HepG2 (cell line): Measurements from ENCODE around the gene EMP2. TPM values are rescaled to one million over a fixed set of nuclear protein-coding genes. Genes with fewer than 3 reads are reported as not detected.
A peak's percentile ranks its signal among the peaks of the same experiment; 100 is the strongest.

Source experiments
- FOXO1 ChIP-seq: sonication (generic); formaldehyde crosslinking; IDR thresholded peaks from 2 replicates; pipeline ENCODE4 v1.4.0; 2020; ENCODE audit warnings: missing genetic modification reagents
- IRF2 ChIP-seq: IDR thresholded peaks from 2 replicates; pipeline ENCODE4 v1.6.1; 2018; ENCODE audit warnings: missing genetic modification reagents, missing compliant biosample characterization
- KDM2A ChIP-seq: sonication (generic); formaldehyde crosslinking; IDR thresholded peaks from 2 replicates; pipeline ENCODE4 v1.4.0; 2020; ENCODE audit warnings: low read depth, missing genetic modification reagents, borderline replicate concordance
- MZF1 ChIP-seq: sonication (generic); formaldehyde crosslinking; IDR thresholded peaks from 2 replicates; pipeline ENCODE4 v1.8.1; 2023; ENCODE audit warnings: mild to moderate bottlenecking, missing genetic modification reagents, borderline replicate concordance
- NFYC ChIP-seq: IDR thresholded peaks from 2 replicates; pipeline ENCODE4 v1.6.1; 2016; ENCODE audit warnings: missing genetic modification reagents, missing compliant biosample characterization
- NR2F1 ChIP-seq, 2 experiments: fragments of 450-650 bp in 1 of 2; formaldehyde crosslinking in 1 of 2; IDR thresholded peaks; 2 replicates each; pipeline versions ENCODE4 v1.5.0 to v1.6.1; 2016 to 2020; ENCODE audit warnings: mild to moderate bottlenecking in 1 of 2, missing compliant biosample characterization in 1 of 2, missing genetic modification reagents in 1 of 2, moderate library complexity in 1 of 2
- POLR2AphosphoS2 ChIP-seq: IDR thresholded peaks from 2 replicates; pipeline ENCODE4 v1.6.1; 2011; ENCODE audit warnings: low read depth, low read length, improper control_type of control experiment
- RARA ChIP-seq: IDR thresholded peaks from 2 replicates; pipeline ENCODE4 v1.6.1; 2016; ENCODE audit warnings: missing genetic modification reagents, missing compliant biosample characterization
- RELA ChIP-seq: sonication (generic); formaldehyde crosslinking; IDR thresholded peaks from 2 replicates; pipeline ENCODE4 v1.4.0; 2020; ENCODE audit warnings: missing genetic modification reagents
- SAFB2 ChIP-seq: sonication (generic); formaldehyde crosslinking; IDR thresholded peaks from 2 replicates; pipeline ENCODE4 v1.5.1; 2020; ENCODE audit warnings: missing genetic modification reagents, low read depth, mild to moderate bottlenecking, borderline replicate concordance
- SRSF1 ChIP-seq: fragments of 200-400 bp; formaldehyde crosslinking; optimal IDR thresholded peaks from 2 replicates; pipeline ENCODE3; 2017; ENCODE audit warnings: mild to moderate bottlenecking, low read depth, low read length, moderate library complexity
- TBL1XR1 ChIP-seq: fragments of 150-350 bp; IDR thresholded peaks from 2 replicates; pipeline ENCODE4 v1.6.1; 2014; ENCODE audit warnings: borderline replicate concordance, low read length; ENCODE audit not compliant: partially characterized antibody
- ZC3H13 ChIP-seq: sonication (generic); formaldehyde crosslinking; IDR thresholded peaks from 2 replicates; pipeline ENCODE4 v1.8.1; 2023; ENCODE audit warnings: mild to moderate bottlenecking, missing genetic modification reagents, moderate library complexity
- ZNF251 ChIP-seq: sonication (generic); formaldehyde crosslinking; IDR thresholded peaks from 2 replicates; pipeline ENCODE4 v1.9.0; 2021; ENCODE audit warnings: mild to moderate bottlenecking, missing genetic modification reagents
- ZNF598 ChIP-seq: sonication (generic); formaldehyde crosslinking; IDR thresholded peaks from 2 replicates; pipeline ENCODE4 v1.5.1; 2020; ENCODE audit warnings: mild to moderate bottlenecking, missing genetic modification reagents, borderline replicate concordance
- ZNF746 ChIP-seq: sonication (generic); formaldehyde crosslinking; IDR thresholded peaks from 2 replicates; pipeline ENCODE4 v1.8.0; 2022; ENCODE audit warnings: mild to moderate bottlenecking, missing genetic modification reagents
- polyA plus RNA-seq, 8 experiments: library from polyadenylated mRNA; depleted of rRNA in 3 of 8; stranded (reverse) in 7 of 8; unstranded in 1 of 8; fragments of >200 nt; fragmentation: Illumina TruSeq in 4 of 8; extraction: Trizol in 4 of 8; gene quantifications; 2 replicates each; pipeline versions ENCODE4 v1.2.1 to v1.2.3, GENCODE V29; 2011 to 2016; ENCODE audit warnings: low read depth in 4 of 8, missing spikeins in 1 of 8, mixed read lengths in 1 of 8; ENCODE audit not compliant: insufficient read depth in 1 of 8
- total RNA-seq, 5 experiments: library from RNA; depleted of rRNA; stranded (reverse); fragments of >200 nt; fragmentation: Illumina TruSeq; extraction: Trizol; gene quantifications; 2 replicates each; pipeline ENCODE4 v1.2.3, GENCODE V29; 2016; ENCODE audit warnings: low read depth in 1 of 5
- TF ChIP-seq, protein P1 (sequence below): sonication (generic); formaldehyde crosslinking; IDR thresholded peaks from 2 replicates; pipeline ENCODE4 v1.4.0; 2020; ENCODE audit warnings: missing genetic modification reagents, low read depth, mild to moderate bottlenecking, borderline replicate concordance
- TF ChIP-seq, protein P2 (sequence below): sonication (generic); formaldehyde crosslinking; IDR thresholded peaks from 2 replicates; pipeline ENCODE4 v1.4.0; 2020; ENCODE audit warnings: missing genetic modification reagents
- TF ChIP-seq, protein P3 (sequence below): sonication (generic); formaldehyde crosslinking; IDR thresholded peaks from 2 replicates; pipeline ENCODE4 v1.5.0; 2020; ENCODE audit warnings: missing genetic modification reagents
- TF ChIP-seq, protein P4 (sequence below): sonication (generic); formaldehyde crosslinking; conservative IDR thresholded peaks from 2 replicates; pipeline ENCODE4 v1.8.0; 2022; ENCODE audit warnings: missing genetic modification reagents

Gene EMP2
- total and polyA plus RNA-seq, 2 of the 13 experiments (the other 11 are each of a cell fraction or from before 2014, with no cell fraction given), result 24.6 to 91.2 TPM

DNA sequence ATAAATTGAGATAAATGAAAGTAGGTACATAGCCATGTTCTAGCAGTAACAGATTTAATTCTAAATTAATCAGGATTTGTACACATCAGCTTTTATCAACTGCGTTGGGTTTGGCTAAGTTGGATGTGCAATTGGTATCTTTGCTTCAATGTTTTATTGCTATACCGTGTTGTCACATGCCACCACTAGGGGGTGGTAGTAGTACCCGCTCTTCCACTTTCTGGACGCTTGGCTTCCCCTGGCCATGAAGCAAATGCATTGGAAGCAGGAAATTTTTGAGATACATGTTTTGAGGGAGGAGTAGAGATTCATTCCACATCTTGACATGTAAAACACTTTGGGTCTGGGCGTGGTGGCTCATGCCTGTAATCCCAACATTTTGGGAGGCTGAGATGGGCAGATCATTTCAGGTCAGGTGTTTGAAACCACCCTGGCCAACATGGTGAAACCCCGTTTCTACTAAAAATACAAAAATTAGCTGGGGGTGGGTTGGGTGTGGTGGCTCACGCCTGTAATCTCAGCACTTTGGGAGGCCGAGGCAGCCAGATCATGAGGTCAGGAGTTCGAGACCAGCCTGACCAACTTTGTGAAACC lies 58.6 kb downstream of the EMP2 start (continued):
- no peak for TF ChIP-seq POLR2AphosphoS2
- TF ChIP-seq MZF1 (CRISPR knock-in tag), result no peak
- TF ChIP-seq SRSF1, result no peak
- TF ChIP-seq ZC3H13 (CRISPR knock-in tag), result no peak
- TF ChIP-seq, protein P1, sequence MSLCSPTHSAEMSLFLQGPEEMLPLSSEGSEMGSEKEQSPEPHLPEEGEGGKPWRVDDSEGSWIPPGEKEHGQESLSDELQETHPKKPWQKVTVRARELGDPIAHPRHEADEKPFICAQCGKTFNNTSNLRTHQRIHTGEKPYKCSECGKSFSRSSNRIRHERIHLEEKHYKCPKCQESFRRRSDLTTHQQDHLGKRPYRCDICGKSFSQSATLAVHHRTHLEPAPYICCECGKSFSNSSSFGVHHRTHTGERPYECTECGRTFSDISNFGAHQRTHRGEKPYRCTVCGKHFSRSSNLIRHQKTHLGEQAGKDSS, result no peak; the same call in 1 of the 2 replicates
- no peak for TF ChIP-seq RELA (CRISPR knock-in tag)
- TF ChIP-seq IRF2 (CRISPR knock-in tag), result peak; percentile 50; the same call in 1 of the 2 replicates
- TF ChIP-seq ZNF251 (CRISPR knock-in tag), result no peak
- TF ChIP-seq, protein P2, sequence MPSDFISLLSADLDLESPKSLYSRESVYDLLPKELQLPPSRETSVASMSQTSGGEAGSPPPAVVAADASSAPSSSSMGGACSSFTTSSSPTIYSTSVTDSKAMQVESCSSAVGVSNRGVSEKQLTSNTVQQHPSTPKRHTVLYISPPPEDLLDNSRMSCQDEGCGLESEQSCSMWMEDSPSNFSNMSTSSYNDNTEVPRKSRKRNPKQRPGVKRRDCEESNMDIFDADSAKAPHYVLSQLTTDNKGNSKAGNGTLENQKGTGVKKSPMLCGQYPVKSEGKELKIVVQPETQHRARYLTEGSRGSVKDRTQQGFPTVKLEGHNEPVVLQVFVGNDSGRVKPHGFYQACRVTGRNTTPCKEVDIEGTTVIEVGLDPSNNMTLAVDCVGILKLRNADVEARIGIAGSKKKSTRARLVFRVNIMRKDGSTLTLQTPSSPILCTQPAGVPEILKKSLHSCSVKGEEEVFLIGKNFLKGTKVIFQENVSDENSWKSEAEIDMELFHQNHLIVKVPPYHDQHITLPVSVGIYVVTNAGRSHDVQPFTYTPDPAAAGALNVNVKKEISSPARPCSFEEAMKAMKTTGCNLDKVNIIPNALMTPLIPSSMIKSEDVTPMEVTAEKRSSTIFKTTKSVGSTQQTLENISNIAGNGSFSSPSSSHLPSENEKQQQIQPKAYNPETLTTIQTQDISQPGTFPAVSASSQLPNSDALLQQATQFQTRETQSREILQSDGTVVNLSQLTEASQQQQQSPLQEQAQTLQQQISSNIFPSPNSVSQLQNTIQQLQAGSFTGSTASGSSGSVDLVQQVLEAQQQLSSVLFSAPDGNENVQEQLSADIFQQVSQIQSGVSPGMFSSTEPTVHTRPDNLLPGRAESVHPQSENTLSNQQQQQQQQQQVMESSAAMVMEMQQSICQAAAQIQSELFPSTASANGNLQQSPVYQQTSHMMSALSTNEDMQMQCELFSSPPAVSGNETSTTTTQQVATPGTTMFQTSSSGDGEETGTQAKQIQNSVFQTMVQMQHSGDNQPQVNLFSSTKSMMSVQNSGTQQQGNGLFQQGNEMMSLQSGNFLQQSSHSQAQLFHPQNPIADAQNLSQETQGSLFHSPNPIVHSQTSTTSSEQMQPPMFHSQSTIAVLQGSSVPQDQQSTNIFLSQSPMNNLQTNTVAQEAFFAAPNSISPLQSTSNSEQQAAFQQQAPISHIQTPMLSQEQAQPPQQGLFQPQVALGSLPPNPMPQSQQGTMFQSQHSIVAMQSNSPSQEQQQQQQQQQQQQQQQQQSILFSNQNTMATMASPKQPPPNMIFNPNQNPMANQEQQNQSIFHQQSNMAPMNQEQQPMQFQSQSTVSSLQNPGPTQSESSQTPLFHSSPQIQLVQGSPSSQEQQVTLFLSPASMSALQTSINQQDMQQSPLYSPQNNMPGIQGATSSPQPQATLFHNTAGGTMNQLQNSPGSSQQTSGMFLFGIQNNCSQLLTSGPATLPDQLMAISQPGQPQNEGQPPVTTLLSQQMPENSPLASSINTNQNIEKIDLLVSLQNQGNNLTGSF (CRISPR knock-in tag), result no peak
- no peak for TF ChIP-seq NR2F1 (CRISPR knock-in tag; IDR thresholded peaks at IDR 0.05)
- TF ChIP-seq, protein P3, sequence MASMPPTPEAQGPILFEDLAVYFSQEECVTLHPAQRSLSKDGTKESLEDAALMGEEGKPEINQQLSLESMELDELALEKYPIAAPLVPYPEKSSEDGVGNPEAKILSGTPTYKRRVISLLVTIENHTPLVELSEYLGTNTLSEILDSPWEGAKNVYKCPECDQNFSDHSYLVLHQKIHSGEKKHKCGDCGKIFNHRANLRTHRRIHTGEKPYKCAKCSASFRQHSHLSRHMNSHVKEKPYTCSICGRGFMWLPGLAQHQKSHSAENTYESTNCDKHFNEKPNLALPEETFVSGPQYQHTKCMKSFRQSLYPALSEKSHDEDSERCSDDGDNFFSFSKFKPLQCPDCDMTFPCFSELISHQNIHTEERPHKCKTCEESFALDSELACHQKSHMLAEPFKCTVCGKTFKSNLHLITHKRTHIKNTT, result no peak
- TF ChIP-seq, protein P4, sequence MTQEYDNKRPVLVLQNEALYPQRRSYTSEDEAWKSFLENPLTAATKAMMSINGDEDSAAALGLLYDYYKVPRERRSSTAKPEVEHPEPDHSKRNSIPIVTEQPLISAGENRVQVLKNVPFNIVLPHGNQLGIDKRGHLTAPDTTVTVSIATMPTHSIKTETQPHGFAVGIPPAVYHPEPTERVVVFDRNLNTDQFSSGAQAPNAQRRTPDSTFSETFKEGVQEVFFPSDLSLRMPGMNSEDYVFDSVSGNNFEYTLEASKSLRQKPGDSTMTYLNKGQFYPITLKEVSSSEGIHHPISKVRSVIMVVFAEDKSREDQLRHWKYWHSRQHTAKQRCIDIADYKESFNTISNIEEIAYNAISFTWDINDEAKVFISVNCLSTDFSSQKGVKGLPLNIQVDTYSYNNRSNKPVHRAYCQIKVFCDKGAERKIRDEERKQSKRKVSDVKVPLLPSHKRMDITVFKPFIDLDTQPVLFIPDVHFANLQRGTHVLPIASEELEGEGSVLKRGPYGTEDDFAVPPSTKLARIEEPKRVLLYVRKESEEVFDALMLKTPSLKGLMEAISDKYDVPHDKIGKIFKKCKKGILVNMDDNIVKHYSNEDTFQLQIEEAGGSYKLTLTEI, result no peak
- peak; percentile 26 for TF ChIP-seq TBL1XR1
- no peak for TF ChIP-seq ZNF746 (CRISPR knock-in tag)
- TF ChIP-seq SAFB2 (CRISPR knock-in tag), result no peak
- no peak; the same call in 1 of the 2 replicates for TF ChIP-seq FOXO1
- peak; percentile 29; the same call in 1 of the 2 replicates for TF ChIP-seq ZNF598 (CRISPR knock-in tag)
- 0 out of 2 replicates have a peak, but pooled peaks have one; percentile 43 for TF ChIP-seq KDM2A (CRISPR knock-in tag)
- no peak for TF ChIP-seq NFYC (CRISPR knock-in tag)
- 0 out of 2 replicates have a peak, but pooled peaks have one; percentile 33 for TF ChIP-seq RARA
